WTC11 (cell line): ENCODE measurements around the gene TDRD3. TPM values are rescaled to one million over a fixed set of nuclear protein-coding genes. Genes with fewer than 3 reads are reported as not detected.

ENCODE experiments used
- ATAC-seq: fragments of 200-7000 bp; cut with Tn5 transposase; 2 replicates; pipeline ENCODE4 v1.10.0; 2021; ENCODE audit warnings: mild to moderate bottlenecking, moderate library complexity
- CTCF ChIA-PET: fragments of 300-600 bp; sonication (Branson Sonifier 250); formaldehyde crosslinking; loops from one replicate; lab custom pipeline; 2021; ENCODE audit warnings: antibody characterized with exemption; lab: Charles Lee
- POLR2A ChIA-PET: fragments of 350-600 bp; sonication (Branson Sonifier 250); formaldehyde crosslinking; loops from one replicate; lab custom pipeline; 2021; ENCODE audit warnings: antibody characterized with exemption; lab: Charles Lee
- DNase-seq: peaks from one replicate; pipeline ENCODE4 v3.0.0; 2021; ENCODE audit warnings: low spot score
- H3K27ac Mint-ChIP-seq: 2 replicates; pipeline ENCODE4 v1.8.0; 2021; ENCODE audit warnings: mixed read lengths
- H3K27me3 Mint-ChIP-seq: 2 replicates; pipeline ENCODE4 v1.8.0; 2021; ENCODE audit warnings: low read depth, mild to moderate bottlenecking, moderate library complexity, mixed read lengths
- H3K36me3 Mint-ChIP-seq: 2 replicates; pipeline ENCODE4 v1.8.0; 2021; ENCODE audit warnings: mixed read lengths
- H3K4me1 Mint-ChIP-seq: 2 replicates; pipeline ENCODE4 v1.8.0; 2022; ENCODE audit warnings: mixed read lengths
- H3K4me3 Mint-ChIP-seq: 2 replicates; pipeline ENCODE4 v1.8.0; 2021; ENCODE audit warnings: mild to moderate bottlenecking, moderate library complexity, mixed read lengths
- H3K9me3 Mint-ChIP-seq: 2 replicates; pipeline ENCODE4 v1.8.0; 2021; ENCODE audit warnings: mixed read lengths
- ATF1 ChIP-seq: sonication (generic); formaldehyde crosslinking; IDR thresholded peaks from 2 replicates; pipeline ENCODE4 v1.8.1; 2023; ENCODE audit warnings: mild to moderate bottlenecking, moderate library complexity, missing genetic modification reagents
- CBFB ChIP-seq: sonication (generic); formaldehyde crosslinking; IDR thresholded peaks from 2 replicates; pipeline ENCODE4 v1.8.1; 2022; ENCODE audit warnings: mild to moderate bottlenecking, low read depth, missing genetic modification reagents
- ELF4 ChIP-seq: sonication (generic); formaldehyde crosslinking; IDR thresholded peaks from 2 replicates; pipeline ENCODE4 v1.8.1; 2022; ENCODE audit warnings: low read depth, mild to moderate bottlenecking, moderate library complexity, missing genetic modification reagents
- GRHL2 ChIP-seq: fragments of 250-450 bp; sonication (Bioruptor Pico); IDR thresholded peaks from 2 replicates; pipeline ENCODE4 v1.8.0; 2022; ENCODE audit warnings: mild to moderate bottlenecking, moderate library complexity; ENCODE audit not compliant: insufficient replicate concordance, severe bottlenecking
- NFE2L1 ChIP-seq: sonication (generic); formaldehyde crosslinking; IDR thresholded peaks from 2 replicates; pipeline ENCODE4 v1.8.1; 2023; ENCODE audit warnings: missing genetic modification reagents
- NR1H2 ChIP-seq: sonication (generic); formaldehyde crosslinking; IDR thresholded peaks from 2 replicates; pipeline ENCODE4 v1.9.0; 2021; ENCODE audit warnings: mild to moderate bottlenecking, moderate library complexity, missing genetic modification reagents
- NR3C1 ChIP-seq: sonication (generic); formaldehyde crosslinking; conservative IDR thresholded peaks from 2 replicates; pipeline ENCODE4 v1.8.1; 2023; ENCODE audit warnings: low read depth, mild to moderate bottlenecking, missing genetic modification reagents
- OVOL2 ChIP-seq: fragments of 250-450 bp; sonication (Bioruptor Pico); IDR thresholded peaks from 2 replicates; pipeline ENCODE4 v1.9.0; 2021; ENCODE audit warnings: mild to moderate bottlenecking, borderline replicate concordance
- TP53 ChIP-seq: sonication (generic); formaldehyde crosslinking; IDR thresholded peaks from 2 replicates; pipeline ENCODE4 v1.8.1; 2023; ENCODE audit warnings: mild to moderate bottlenecking, missing genetic modification reagents
- ZNF219 ChIP-seq: sonication (generic); formaldehyde crosslinking; IDR thresholded peaks from 2 replicates; pipeline ENCODE4 v1.8.0; 2023; ENCODE audit warnings: missing genetic modification reagents, mild to moderate bottlenecking, borderline replicate concordance
- ZNF232 ChIP-seq: sonication (generic); formaldehyde crosslinking; IDR thresholded peaks from 2 replicates; pipeline ENCODE4 v1.8.0; 2022; ENCODE audit warnings: mild to moderate bottlenecking, missing genetic modification reagents
- total RNA-seq: library from RNA; stranded (reverse); gene quantifications from 3 replicates; pipeline ENCODE4 v1.2.3, GENCODE V29; 2021
- TF ChIP-seq, protein P1 (sequence below): sonication (generic); formaldehyde crosslinking; IDR thresholded peaks from 2 replicates; pipeline ENCODE4 v1.8.1; 2022; ENCODE audit warnings: mild to moderate bottlenecking, missing genetic modification reagents, moderate library complexity, borderline replicate concordance
- TF ChIP-seq, protein P2 (sequence below): fragments of 250-450 bp; sonication (Bioruptor Pico); IDR thresholded peaks from 2 replicates; pipeline ENCODE4 v1.9.0; 2021; ENCODE audit warnings: mild to moderate bottlenecking
- TF ChIP-seq, protein P3 (sequence below): sonication (generic); formaldehyde crosslinking; IDR thresholded peaks from 2 replicates; pipeline ENCODE4 v1.8.1; 2023; ENCODE audit warnings: mild to moderate bottlenecking, missing genetic modification reagents, borderline replicate concordance
- TF ChIP-seq, protein P4 (sequence below): sonication (generic); formaldehyde crosslinking; IDR thresholded peaks from 2 replicates; pipeline ENCODE4 v1.8.1; 2022; ENCODE audit warnings: missing genetic modification reagents, borderline replicate concordance
- TF ChIP-seq, protein P5 (sequence below): fragments of 250-450 bp; sonication (Bioruptor Pico); IDR thresholded peaks from 2 replicates; pipeline ENCODE4 v2.1.2; 2022; ENCODE audit warnings: mild to moderate bottlenecking, moderate library complexity
- TF ChIP-seq, protein P6 (sequence below): sonication (generic); formaldehyde crosslinking; IDR thresholded peaks from 2 replicates; pipeline ENCODE4 v1.8.0; 2022; ENCODE audit warnings: mild to moderate bottlenecking, missing genetic modification reagents

The TDRD3 gene
- total RNA-seq, 1 experiment from 2014 or later: 19.5 TPM

DNA sequence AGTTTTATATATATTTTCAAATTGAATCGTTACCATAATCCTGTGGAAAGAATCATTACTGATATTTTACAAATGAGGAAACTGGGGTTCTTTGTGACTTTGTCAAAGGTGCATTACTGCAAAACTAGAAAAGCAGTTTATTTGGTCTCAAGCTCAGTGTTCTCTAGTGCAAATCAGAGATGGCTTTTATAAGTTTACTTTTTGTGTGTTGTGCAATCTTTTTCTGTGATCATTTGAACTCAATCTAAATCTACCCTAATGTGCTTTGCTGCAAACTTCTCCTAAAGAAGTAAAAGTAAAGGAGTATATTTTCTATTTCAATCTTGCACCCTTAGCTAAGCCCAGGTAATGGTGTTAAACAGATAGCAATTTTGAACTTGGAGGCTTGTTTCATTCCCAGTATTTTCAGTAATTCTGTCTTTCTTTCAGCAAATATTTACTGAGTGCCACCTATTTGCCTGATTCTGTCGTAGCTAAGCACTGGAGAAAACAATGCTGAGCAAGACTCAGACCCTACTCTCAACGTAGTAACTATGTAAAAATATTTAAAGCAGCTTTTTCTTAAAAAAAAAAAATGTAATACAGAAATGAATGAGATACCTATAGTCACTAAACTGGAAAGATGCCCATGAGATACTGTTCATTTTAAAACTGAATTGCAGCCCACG is 124.0 kb downstream of the TDRD3 start:
- no peaks in the 10 kb centered on the region for H3K27me3 Mint-ChIP-seq
- H3K4me3 Mint-ChIP-seq: no peak overlapping the region
- POLR2A ChIA-PET: no interaction called here
- no peak overlapping the region for H3K27ac Mint-ChIP-seq
- DNase-seq (no peak), ATAC-seq (no peak)
- CTCF ChIA-PET: no interaction called here
- peaks cover 14% of the 10 kb centered on the region for H3K4me1 Mint-ChIP-seq
- TF ChIP-seq ATF1 (CRISPR knock-in tag) (no peak), ELF4 (CRISPR knock-in tag) (no peak), GRHL2 (no peak)
- TF ChIP-seq, protein P1, sequence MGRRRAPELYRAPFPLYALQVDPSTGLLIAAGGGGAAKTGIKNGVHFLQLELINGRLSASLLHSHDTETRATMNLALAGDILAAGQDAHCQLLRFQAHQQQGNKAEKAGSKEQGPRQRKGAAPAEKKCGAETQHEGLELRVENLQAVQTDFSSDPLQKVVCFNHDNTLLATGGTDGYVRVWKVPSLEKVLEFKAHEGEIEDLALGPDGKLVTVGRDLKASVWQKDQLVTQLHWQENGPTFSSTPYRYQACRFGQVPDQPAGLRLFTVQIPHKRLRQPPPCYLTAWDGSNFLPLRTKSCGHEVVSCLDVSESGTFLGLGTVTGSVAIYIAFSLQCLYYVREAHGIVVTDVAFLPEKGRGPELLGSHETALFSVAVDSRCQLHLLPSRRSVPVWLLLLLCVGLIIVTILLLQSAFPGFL (CRISPR knock-in tag): no peak
- no peaks in the 10 kb centered on the region for H3K9me3 Mint-ChIP-seq
- H3K36me3 Mint-ChIP-seq: no peaks in the 10 kb centered on the region

DNA sequence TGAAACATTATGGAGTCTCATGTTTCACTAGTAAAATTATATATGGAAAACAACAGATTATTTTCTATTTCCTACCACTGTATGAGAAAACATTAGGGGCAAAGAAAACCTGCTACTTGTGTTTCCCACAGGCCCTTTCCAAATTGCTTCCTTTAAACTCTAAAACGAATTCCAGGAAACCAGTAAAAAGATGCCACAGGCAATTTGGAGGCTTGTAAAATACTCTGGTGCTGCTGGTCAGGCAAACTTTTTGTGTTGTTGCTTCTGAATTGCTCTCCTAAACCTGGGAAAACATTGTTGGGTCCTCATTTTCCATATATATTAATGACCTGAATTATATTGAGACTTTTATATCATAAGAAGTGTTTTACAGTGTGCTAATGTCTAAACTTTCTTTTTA is 141.5 kb downstream of the TDRD3 start:
- POLR2A ChIA-PET: no interaction called here
- ATAC-seq: no peak
- CTCF ChIA-PET: no interaction called here
- no peaks in the 10 kb centered on the region for H3K9me3 Mint-ChIP-seq
- no peaks in the 10 kb centered on the region for H3K27me3 Mint-ChIP-seq
- H3K36me3 Mint-ChIP-seq: no peaks in the 10 kb centered on the region
- H3K4me1 Mint-ChIP-seq: no peaks in the 10 kb centered on the region
- H3K4me3 Mint-ChIP-seq: no peak overlapping the region
- no peak for TF ChIP-seq TP53 (CRISPR knock-in tag)
- no peak for TF ChIP-seq NR3C1 (CRISPR knock-in tag)
- TF ChIP-seq NR1H2 (CRISPR knock-in tag): no peak
- TF ChIP-seq OVOL2 (CRISPR knock-in tag): no peak
- H3K27ac Mint-ChIP-seq: no peak overlapping the region
- DNase-seq: no peak

DNA sequence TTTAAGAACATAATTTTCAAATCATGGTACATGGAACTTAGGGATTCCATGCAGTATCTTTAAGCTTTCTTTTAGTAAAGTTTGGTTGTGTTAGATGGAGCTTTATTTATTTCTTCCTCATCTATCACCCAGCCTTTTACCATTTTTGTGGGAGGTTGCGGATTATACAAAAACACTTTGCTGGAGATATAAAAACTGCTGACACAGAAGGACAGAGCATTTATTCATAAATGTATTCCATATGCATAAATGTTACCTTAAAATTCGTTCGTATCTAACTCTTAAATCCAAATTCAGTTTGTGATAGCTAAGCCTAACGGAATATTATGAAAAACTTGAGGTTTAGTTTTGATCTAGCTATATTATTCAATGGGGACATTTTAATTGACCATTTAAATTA is 143.3 kb downstream of the TDRD3 start:
- POLR2A ChIA-PET: no interaction called here
- H3K27me3 Mint-ChIP-seq: no peaks in the 10 kb centered on the region

More for the DNA sequence above, 143.3 kb downstream of the TDRD3 start:
- Mint-ChIP-seq H3K27ac (no peak overlapping the region), H3K4me3 (no peak overlapping the region), H3K4me1 (no peaks in the 10 kb centered on the region), H3K9me3 (no peaks in the 10 kb centered on the region), H3K36me3 (no peaks in the 10 kb centered on the region)
- CTCF ChIA-PET: no interaction called here
- TF ChIP-seq NFE2L1 (CRISPR knock-in tag): no peak
- TF ChIP-seq ZNF232: no peak
- TF ChIP-seq CBFB (CRISPR knock-in tag): no peak
- TF ChIP-seq ZNF219 (CRISPR knock-in tag): no peak
- TF ChIP-seq, protein P2, sequence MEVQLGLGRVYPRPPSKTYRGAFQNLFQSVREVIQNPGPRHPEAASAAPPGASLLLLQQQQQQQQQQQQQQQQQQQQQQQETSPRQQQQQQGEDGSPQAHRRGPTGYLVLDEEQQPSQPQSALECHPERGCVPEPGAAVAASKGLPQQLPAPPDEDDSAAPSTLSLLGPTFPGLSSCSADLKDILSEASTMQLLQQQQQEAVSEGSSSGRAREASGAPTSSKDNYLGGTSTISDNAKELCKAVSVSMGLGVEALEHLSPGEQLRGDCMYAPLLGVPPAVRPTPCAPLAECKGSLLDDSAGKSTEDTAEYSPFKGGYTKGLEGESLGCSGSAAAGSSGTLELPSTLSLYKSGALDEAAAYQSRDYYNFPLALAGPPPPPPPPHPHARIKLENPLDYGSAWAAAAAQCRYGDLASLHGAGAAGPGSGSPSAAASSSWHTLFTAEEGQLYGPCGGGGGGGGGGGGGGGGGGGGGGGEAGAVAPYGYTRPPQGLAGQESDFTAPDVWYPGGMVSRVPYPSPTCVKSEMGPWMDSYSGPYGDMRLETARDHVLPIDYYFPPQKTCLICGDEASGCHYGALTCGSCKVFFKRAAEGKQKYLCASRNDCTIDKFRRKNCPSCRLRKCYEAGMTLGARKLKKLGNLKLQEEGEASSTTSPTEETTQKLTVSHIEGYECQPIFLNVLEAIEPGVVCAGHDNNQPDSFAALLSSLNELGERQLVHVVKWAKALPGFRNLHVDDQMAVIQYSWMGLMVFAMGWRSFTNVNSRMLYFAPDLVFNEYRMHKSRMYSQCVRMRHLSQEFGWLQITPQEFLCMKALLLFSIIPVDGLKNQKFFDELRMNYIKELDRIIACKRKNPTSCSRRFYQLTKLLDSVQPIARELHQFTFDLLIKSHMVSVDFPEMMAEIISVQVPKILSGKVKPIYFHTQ (CRISPR knock-in tag): no peak
- TF ChIP-seq, protein P3, sequence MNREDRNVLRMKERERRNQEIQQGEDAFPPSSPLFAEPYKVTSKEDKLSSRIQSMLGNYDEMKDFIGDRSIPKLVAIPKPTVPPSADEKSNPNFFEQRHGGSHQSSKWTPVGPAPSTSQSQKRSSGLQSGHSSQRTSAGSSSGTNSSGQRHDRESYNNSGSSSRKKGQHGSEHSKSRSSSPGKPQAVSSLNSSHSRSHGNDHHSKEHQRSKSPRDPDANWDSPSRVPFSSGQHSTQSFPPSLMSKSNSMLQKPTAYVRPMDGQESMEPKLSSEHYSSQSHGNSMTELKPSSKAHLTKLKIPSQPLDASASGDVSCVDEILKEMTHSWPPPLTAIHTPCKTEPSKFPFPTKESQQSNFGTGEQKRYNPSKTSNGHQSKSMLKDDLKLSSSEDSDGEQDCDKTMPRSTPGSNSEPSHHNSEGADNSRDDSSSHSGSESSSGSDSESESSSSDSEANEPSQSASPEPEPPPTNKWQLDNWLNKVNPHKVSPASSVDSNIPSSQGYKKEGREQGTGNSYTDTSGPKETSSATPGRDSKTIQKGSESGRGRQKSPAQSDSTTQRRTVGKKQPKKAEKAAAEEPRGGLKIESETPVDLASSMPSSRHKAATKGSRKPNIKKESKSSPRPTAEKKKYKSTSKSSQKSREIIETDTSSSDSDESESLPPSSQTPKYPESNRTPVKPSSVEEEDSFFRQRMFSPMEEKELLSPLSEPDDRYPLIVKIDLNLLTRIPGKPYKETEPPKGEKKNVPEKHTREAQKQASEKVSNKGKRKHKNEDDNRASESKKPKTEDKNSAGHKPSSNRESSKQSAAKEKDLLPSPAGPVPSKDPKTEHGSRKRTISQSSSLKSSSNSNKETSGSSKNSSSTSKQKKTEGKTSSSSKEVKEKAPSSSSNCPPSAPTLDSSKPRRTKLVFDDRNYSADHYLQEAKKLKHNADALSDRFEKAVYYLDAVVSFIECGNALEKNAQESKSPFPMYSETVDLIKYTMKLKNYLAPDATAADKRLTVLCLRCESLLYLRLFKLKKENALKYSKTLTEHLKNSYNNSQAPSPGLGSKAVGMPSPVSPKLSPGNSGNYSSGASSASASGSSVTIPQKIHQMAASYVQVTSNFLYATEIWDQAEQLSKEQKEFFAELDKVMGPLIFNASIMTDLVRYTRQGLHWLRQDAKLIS (CRISPR knock-in tag): no peak
- TF ChIP-seq, protein P4, sequence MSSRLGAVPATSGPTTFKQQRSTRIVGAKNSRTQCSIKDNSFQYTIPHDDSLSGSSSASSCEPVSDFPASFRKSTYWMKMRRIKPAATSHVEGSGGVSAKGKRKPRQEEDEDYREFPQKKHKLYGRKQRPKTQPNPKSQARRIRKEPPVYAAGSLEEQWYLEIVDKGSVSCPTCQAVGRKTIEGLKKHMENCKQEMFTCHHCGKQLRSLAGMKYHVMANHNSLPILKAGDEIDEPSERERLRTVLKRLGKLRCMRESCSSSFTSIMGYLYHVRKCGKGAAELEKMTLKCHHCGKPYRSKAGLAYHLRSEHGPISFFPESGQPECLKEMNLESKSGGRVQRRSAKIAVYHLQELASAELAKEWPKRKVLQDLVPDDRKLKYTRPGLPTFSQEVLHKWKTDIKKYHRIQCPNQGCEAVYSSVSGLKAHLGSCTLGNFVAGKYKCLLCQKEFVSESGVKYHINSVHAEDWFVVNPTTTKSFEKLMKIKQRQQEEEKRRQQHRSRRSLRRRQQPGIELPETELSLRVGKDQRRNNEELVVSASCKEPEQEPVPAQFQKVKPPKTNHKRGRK: no peak
- TF ChIP-seq, protein P5, sequence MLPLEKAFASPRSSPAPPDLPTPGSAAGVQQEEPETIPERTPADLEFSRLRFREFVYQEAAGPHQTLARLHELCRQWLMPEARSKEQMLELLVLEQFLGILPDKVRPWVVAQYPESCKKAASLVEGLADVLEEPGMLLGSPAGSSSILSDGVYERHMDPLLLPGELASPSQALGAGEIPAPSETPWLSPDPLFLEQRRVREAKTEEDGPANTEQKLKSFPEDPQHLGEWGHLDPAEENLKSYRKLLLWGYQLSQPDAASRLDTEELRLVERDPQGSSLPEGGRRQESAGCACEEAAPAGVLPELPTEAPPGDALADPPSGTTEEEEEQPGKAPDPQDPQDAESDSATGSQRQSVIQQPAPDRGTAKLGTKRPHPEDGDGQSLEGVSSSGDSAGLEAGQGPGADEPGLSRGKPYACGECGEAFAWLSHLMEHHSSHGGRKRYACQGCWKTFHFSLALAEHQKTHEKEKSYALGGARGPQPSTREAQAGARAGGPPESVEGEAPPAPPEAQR: no peak
- TF ChIP-seq, protein P6, sequence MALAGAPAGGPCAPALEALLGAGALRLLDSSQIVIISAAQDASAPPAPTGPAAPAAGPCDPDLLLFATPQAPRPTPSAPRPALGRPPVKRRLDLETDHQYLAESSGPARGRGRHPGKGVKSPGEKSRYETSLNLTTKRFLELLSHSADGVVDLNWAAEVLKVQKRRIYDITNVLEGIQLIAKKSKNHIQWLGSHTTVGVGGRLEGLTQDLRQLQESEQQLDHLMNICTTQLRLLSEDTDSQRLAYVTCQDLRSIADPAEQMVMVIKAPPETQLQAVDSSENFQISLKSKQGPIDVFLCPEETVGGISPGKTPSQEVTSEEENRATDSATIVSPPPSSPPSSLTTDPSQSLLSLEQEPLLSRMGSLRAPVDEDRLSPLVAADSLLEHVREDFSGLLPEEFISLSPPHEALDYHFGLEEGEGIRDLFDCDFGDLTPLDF: no peak
- DNase-seq: no peak
- ATAC-seq: no peak
